ENCODE results near the gene E2F8.
"Not testable (repeated sequence)": the region's sequence is repeated elsewhere in the genome, so short reads cannot be mapped to it uniquely, and the experiment has no call there.

The E2F8 gene

GRCh38 chr11:19273219-19273618, 32.5 kb upstream of the E2F8 start:
- not testable (repeated sequence) for H3K14ac ChIP-seq (ENCODE audit: low read length in 2 of 2); H4K91ac ChIP-seq (ENCODE audit: low read length); H3K4me1 ChIP-seq (ENCODE audit: control insufficient read depth, insufficient read depth, low read depth, low read length); H2BK5ac ChIP-seq (ENCODE audit: low read depth, low read length, poor library complexity, severe bottlenecking); H2AK5ac ChIP-seq (ENCODE audit: low read length, severe bottlenecking); H2BK120ac ChIP-seq (ENCODE audit: low read depth, low read length); H2BK15ac ChIP-seq (ENCODE audit: low read depth, poor library complexity, severe bottlenecking); H3K4me2 ChIP-seq (ENCODE audit: low read length, poor library complexity, severe bottlenecking); H3K4me3 ChIP-seq (ENCODE audit: insufficient read depth in 1 of 2, low read depth in 1 of 2, low read length in 2 of 2); H3K18ac ChIP-seq (ENCODE audit: low read depth in 1 of 2, low read length in 2 of 2); H3K9me3 ChIP-seq (ENCODE audit: control insufficient read depth, low read length); H3K27ac ChIP-seq (ENCODE audit: low read length, poor library complexity, severe bottlenecking); H4K8ac ChIP-seq (ENCODE audit: low read length); H2BK12ac ChIP-seq (ENCODE audit: low read length in 2 of 2); H2AFZ ChIP-seq (ENCODE audit: low read depth, low read length); H3K4ac ChIP-seq (ENCODE audit: low read depth in 1 of 2, low read length in 2 of 2); H3K79me1 ChIP-seq (replicated peaks; ENCODE audit: low read length, poor library complexity, severe bottlenecking); H3K9ac ChIP-seq (ENCODE audit: low read length); H3K36me3 ChIP-seq (ENCODE audit: control insufficient read depth in 1 of 2, insufficient read depth in 2 of 2, low read depth in 1 of 2, low read length in 2 of 2); H3K23ac ChIP-seq (ENCODE audit: low read length in 2 of 2)
- WGBS, result 86% methylated on average over 5 of the region's 5 CpGs
- peaks cover 26% of the 10 kb centered on the region in 2 experiments for H3K27me3 ChIP-seq (ENCODE audit: control insufficient read depth in 1 of 2, insufficient read depth in 1 of 2, low read length in 2 of 2)
- DNase-seq, result peak; percentile 13

- Histone ChIP-seq H3K9ac (ENCODE audit: low read length) (no peak overlapping the region), H2AFZ (ENCODE audit: low read depth, low read length) (no peak overlapping the region), H2BK12ac (ENCODE audit: low read length in 2 of 2) (no peak overlapping the region), H4K91ac (ENCODE audit: low read length) (no peak overlapping the region), H3K4me1 (ENCODE audit: control insufficient read depth, insufficient read depth, low read depth, low read length) (no peaks in the 10 kb centered on the region), H3K23ac (ENCODE audit: low read length in 2 of 2) (no peak overlapping the region), H3K9me3 (ENCODE audit: control insufficient read depth, low read length) (no peaks in the 10 kb centered on the region), H3K79me1 (replicated peaks; ENCODE audit: low read length, poor library complexity, severe bottlenecking) (no peaks in the 10 kb centered on the region), H3K36me3 (ENCODE audit: control insufficient read depth in 1 of 2, insufficient read depth in 2 of 2, low read depth in 1 of 2, low read length in 2 of 2) (no peaks in the 10 kb centered on the region), H2BK5ac (ENCODE audit: low read depth, low read length, poor library complexity, severe bottlenecking) (no peak overlapping the region), H3K4ac (ENCODE audit: low read depth in 1 of 2, low read length in 2 of 2) (no peak overlapping the region), H3K27ac (ENCODE audit: low read length, poor library complexity, severe bottlenecking) (no peak overlapping the region), H3K18ac (ENCODE audit: low read depth in 1 of 2, low read length in 2 of 2) (no peak overlapping the region), H3K4me2 (ENCODE audit: low read length, poor library complexity, severe bottlenecking) (no peak overlapping the region), H3K4me3 (ENCODE audit: insufficient read depth in 1 of 2, low read depth in 1 of 2, low read length in 2 of 2) (no peak overlapping the region), H2BK15ac (ENCODE audit: low read depth, poor library complexity, severe bottlenecking) (no peak overlapping the region), H2BK120ac (ENCODE audit: low read depth, low read length) (no peak overlapping the region), H3K27me3 (ENCODE audit: control insufficient read depth in 1 of 2, insufficient read depth in 1 of 2, low read length in 2 of 2) (peaks cover 36 to 39% of the 10 kb centered on the region in 2 experiments), H3K14ac (ENCODE audit: low read length in 2 of 2) (no peak overlapping the region), H4K8ac (ENCODE audit: low read length) (no peak overlapping the region), H2AK5ac (ENCODE audit: low read length, severe bottlenecking) (no peak overlapping the region)
- WGBS, result no CpG with 5 or more reads among the region's 1 CpG
- no peak for DNase-seq
Measured at GRCh38 chr11:19268909-19269308, 28.2 kb upstream of the E2F8 start.

GRCh38 chr11:19267567-19267966, 26.8 kb upstream of the E2F8 start:
- no peak overlapping the region for H3K23ac ChIP-seq (ENCODE audit: low read length in 2 of 2)
- H2BK120ac ChIP-seq (ENCODE audit: low read depth, low read length), result no peak overlapping the region
- no peak overlapping the region for H2BK5ac ChIP-seq (ENCODE audit: low read depth, low read length, poor library complexity, severe bottlenecking)
- no peak overlapping the region for H2BK12ac ChIP-seq (ENCODE audit: low read length in 2 of 2)
- no peak overlapping the region for H2BK15ac ChIP-seq (ENCODE audit: low read depth, poor library complexity, severe bottlenecking)
- H2AK5ac ChIP-seq (ENCODE audit: low read length, severe bottlenecking), result no peak overlapping the region
- H3K4me3 ChIP-seq (ENCODE audit: insufficient read depth in 1 of 2, low read depth in 1 of 2, low read length in 2 of 2), result no peak overlapping the region
- H3K4me1 ChIP-seq (ENCODE audit: control insufficient read depth, insufficient read depth, low read depth, low read length), result no peaks in the 10 kb centered on the region
- H3K9me3 ChIP-seq (ENCODE audit: control insufficient read depth, low read length), result no peaks in the 10 kb centered on the region
- WGBS, result 83% methylated on average over 3 of the region's 5 CpGs
- no peaks in the 10 kb centered on the region for H3K79me1 ChIP-seq (replicated peaks; ENCODE audit: low read length, poor library complexity, severe bottlenecking)
- no peaks in the 10 kb centered on the region for H3K36me3 ChIP-seq (ENCODE audit: control insufficient read depth in 1 of 2, insufficient read depth in 2 of 2, low read depth in 1 of 2, low read length in 2 of 2)
- H3K14ac ChIP-seq (ENCODE audit: low read length in 2 of 2), result no peak overlapping the region
- H3K9ac ChIP-seq (ENCODE audit: low read length), result no peak overlapping the region
- no peak overlapping the region for H3K18ac ChIP-seq (ENCODE audit: low read depth in 1 of 2, low read length in 2 of 2)
- no peak for DNase-seq
- no peak overlapping the region for H4K8ac ChIP-seq (ENCODE audit: low read length)
- H3K4ac ChIP-seq (ENCODE audit: low read depth in 1 of 2, low read length in 2 of 2), result no peak overlapping the region
- no peak overlapping the region for H4K91ac ChIP-seq (ENCODE audit: low read length)
- no peak overlapping the region for H3K4me2 ChIP-seq (ENCODE audit: low read length, poor library complexity, severe bottlenecking)
- H3K27ac ChIP-seq (ENCODE audit: low read length, poor library complexity, severe bottlenecking), result no peak overlapping the region
- H2AFZ ChIP-seq (ENCODE audit: low read depth, low read length), result no peak overlapping the region
- H3K27me3 ChIP-seq (ENCODE audit: control insufficient read depth in 1 of 2, insufficient read depth in 1 of 2, low read length in 2 of 2), result peaks cover 39 to 42% of the 10 kb centered on the region in 2 experiments

- Histone ChIP-seq H4K8ac (ENCODE audit: low read length) (no peak overlapping the region), H3K4me3 (ENCODE audit: insufficient read depth in 1 of 2, low read depth in 1 of 2, low read length in 2 of 2) (no peak overlapping the region), H2AFZ (ENCODE audit: low read depth, low read length) (no peak overlapping the region), H2AK5ac (ENCODE audit: low read length, severe bottlenecking) (no peak overlapping the region), H3K9ac (ENCODE audit: low read length) (no peak overlapping the region), H2BK15ac (ENCODE audit: low read depth, poor library complexity, severe bottlenecking) (no peak overlapping the region), H2BK120ac (ENCODE audit: low read depth, low read length) (no peak overlapping the region), H3K79me1 (replicated peaks; ENCODE audit: low read length, poor library complexity, severe bottlenecking) (no peaks in the 10 kb centered on the region), H3K36me3 (ENCODE audit: control insufficient read depth in 1 of 2, insufficient read depth in 2 of 2, low read depth in 1 of 2, low read length in 2 of 2) (no peaks in the 10 kb centered on the region), H3K9me3 (ENCODE audit: control insufficient read depth, low read length) (no peaks in the 10 kb centered on the region), H3K27ac (ENCODE audit: low read length, poor library complexity, severe bottlenecking) (no peak overlapping the region), H3K23ac (ENCODE audit: low read length in 2 of 2) (no peak overlapping the region), H3K4ac (ENCODE audit: low read depth in 1 of 2, low read length in 2 of 2) (no peak overlapping the region), H3K18ac (ENCODE audit: low read depth in 1 of 2, low read length in 2 of 2) (no peak overlapping the region), H2BK12ac (ENCODE audit: low read length in 2 of 2) (no peak overlapping the region), H4K91ac (ENCODE audit: low read length) (no peak overlapping the region), H3K4me2 (ENCODE audit: low read length, poor library complexity, severe bottlenecking) (no peak overlapping the region), H3K14ac (ENCODE audit: low read length in 2 of 2) (no peak overlapping the region), H3K27me3 (ENCODE audit: control insufficient read depth in 1 of 2, insufficient read depth in 1 of 2, low read length in 2 of 2) (peaks cover 19 to 25% of the 10 kb centered on the region in 2 experiments), H3K4me1 (ENCODE audit: control insufficient read depth, insufficient read depth, low read depth, low read length) (peaks cover 6% of the 10 kb centered on the region), H2BK5ac (ENCODE audit: low read depth, low read length, poor library complexity, severe bottlenecking) (no peak overlapping the region)
- WGBS, result 72% methylated on average over 3 of the region's 3 CpGs
- DNase-seq, result no peak
Measured at GRCh38 chr11:19263333-19263732, 22.6 kb upstream of the E2F8 start.
